Upper lobe of left lung (tissue), 4 donors: ENCODE measurements around the gene C11orf91.
"Not testable (repeated sequence)": the region's sequence is repeated elsewhere in the genome, so short reads cannot be mapped to it uniquely, and the experiment has no call there.

Source experiments
- CTCF ChIP-seq, 6 experiments: fragments of 450-650 bp in 4 of 6; fragments of 200-600 bp in 2 of 6; sonication (generic) in 2 of 6; IDR thresholded peaks; one replicate each; pipeline ENCODE4 v1.5.1; 2016 to 2019; ENCODE audit warnings: antibody characterized with exemption in 6 of 6
- EP300 ChIP-seq, 4 donors: sonication (generic); formaldehyde crosslinking; IDR thresholded peaks; one replicate each; pipeline ENCODE4 v1.5.1; 2017; ENCODE audit warnings: antibody characterized with exemption in 4 of 4, control low read depth in 2 of 4
- POLR2AphosphoS5 ChIP-seq, 2 donors: sonication (generic); formaldehyde crosslinking; IDR thresholded peaks; one replicate each; pipeline ENCODE4 v1.5.1; 2017; ENCODE audit warnings: antibody characterized with exemption in 2 of 2

DNA sequence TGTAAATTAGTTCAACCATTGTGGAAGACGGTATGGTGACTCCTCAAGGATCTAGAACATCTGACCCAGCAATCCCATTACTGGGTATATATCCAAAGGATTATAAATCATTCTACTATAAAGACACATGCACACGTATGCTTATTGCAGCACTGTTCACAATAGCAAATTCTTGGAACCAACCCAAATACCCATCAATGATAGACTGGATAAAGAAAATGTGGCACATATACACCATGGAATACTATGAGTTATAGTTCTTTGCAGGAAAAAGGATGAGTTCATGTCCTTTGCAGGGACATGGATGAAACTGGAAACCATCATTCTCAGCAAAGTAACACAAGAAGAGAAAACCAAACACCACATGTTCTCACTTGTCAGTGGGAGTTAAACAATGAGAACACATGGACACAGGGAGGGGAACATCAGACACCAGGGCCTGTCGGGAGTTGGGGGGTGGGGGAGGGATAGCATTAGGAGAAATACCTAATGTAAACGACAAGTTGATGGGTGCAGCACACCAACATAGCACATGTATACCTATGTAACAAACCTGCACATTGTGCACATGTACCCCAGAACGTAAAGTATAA lies 28.5 kb upstream of the C11orf91 start:
- TF ChIP-seq CTCF, POLR2AphosphoS5, EP300 (IDR thresholded peaks at IDR 0.05): not testable (repeated sequence)
